HCT116 (cell line): ENCODE data around the gene RNU1-1. TPM values are rescaled to one million over a fixed set of nuclear protein-coding genes. Genes with fewer than 3 reads are reported as not detected.
"Not testable (repeated sequence)": the region's sequence is repeated elsewhere in the genome, so short reads cannot be mapped to it uniquely, and the experiment has no call there.

ENCODE experiments used
- ATAC-seq: fragments of 200-7000 bp; cut with Tn5 transposase; 2 replicates; pipeline ENCODE4 v1.9.1; 2020; ENCODE audit warnings: mild to moderate bottlenecking, moderate library complexity
- BruUV-seq: library from RNA; stranded (reverse); fragments of 400-500 nt; replicated peaks from 2 replicates; lab custom pipeline; 2021; lab: Mats Ljungman, UMichigan
- CTCF ChIA-PET: fragments of 300-600 bp; sonication (Branson Sonifier 250); formaldehyde crosslinking; loops from one replicate; lab custom pipeline; 2021; ENCODE audit warnings: antibody characterized with exemption; lab: Charles Lee
- POLR2A ChIA-PET: fragments of 300-600, 350-600 bp; sonication (Branson Sonifier 250); formaldehyde crosslinking; loops from one replicate; lab custom pipeline; 2021; ENCODE audit warnings: antibody characterized with exemption; lab: Charles Lee
- RAD21 ChIA-PET, 2 experiments: fragments of 300-600 bp; sonication (Branson Sonifier 250); formaldehyde crosslinking; loops; one replicate each; lab custom pipeline; 2023; ENCODE audit warnings: low total read pairs in 2 of 2; ENCODE audit not compliant: uncharacterized antibody in 2 of 2, unreplicated experiment in 2 of 2, low non-redundant PET in 1 of 2; lab: Charles Lee
- DNase-seq: peaks from one replicate; pipeline ENCODE4 v3.0.0-alpha.2; 2010; ENCODE audit warnings: low read depth, low spot score
- H2AFZ ChIP-seq: fragments of 200-600 bp; shearing (Covaris generic), sonication (generic); 2 replicates; pipeline ENCODE4 v1.6.1; 2017; ENCODE audit warnings: low read depth, mixed run types, mixed read lengths, antibody characterized with exemption, low read length; ENCODE audit not compliant: poor library complexity, severe bottlenecking
- H3K27ac ChIP-seq: 2 replicates; pipeline ENCODE4 v1.5.1; 2012; ENCODE audit warnings: low read depth, low read length
- H3K27me3 ChIP-seq: fragments of 200-600 bp; sonication (generic); 2 replicates; pipeline ENCODE4 v1.6.1; 2016; ENCODE audit warnings: mixed run types, low read length, mixed read lengths; ENCODE audit not compliant: insufficient read depth
- H3K36me3 ChIP-seq, 2 experiments: fragments of 200-500 bp in 1 of 2; fragments of 200-600 bp in 1 of 2; sonication (Bioruptor generic) in 1 of 2; sonication (generic) in 1 of 2; 2 replicates each; pipeline versions ENCODE4 v1.5.1 to v1.6.1; 2014 to 2016; ENCODE audit warnings: low read length in 2 of 2, inconsistent platforms in 1 of 2, mixed read lengths in 1 of 2, mixed run types in 1 of 2; ENCODE audit not compliant: insufficient read depth in 2 of 2, control insufficient read depth in 1 of 2
- H3K4me1 ChIP-seq, 2 experiments: fragments of 200-600 bp in 1 of 2; sonication (generic) in 1 of 2; 2 replicates each; pipeline versions ENCODE4 v1.5.1 to v1.6.1; 2012 to 2017; ENCODE audit warnings: low read length in 2 of 2, inconsistent platforms in 1 of 2, mild to moderate bottlenecking in 1 of 2, mixed read lengths in 1 of 2, mixed run types in 1 of 2, moderate library complexity in 1 of 2; ENCODE audit not compliant: insufficient read depth in 2 of 2, control insufficient read depth in 1 of 2
- H3K4me2 ChIP-seq: fragments of 200-600 bp; sonication (generic); 2 replicates; pipeline ENCODE4 v1.6.1; 2017; ENCODE audit warnings: mixed run types, low read length, mixed read lengths
- H3K4me3 ChIP-seq, 2 experiments: fragments of 200-600 bp in 1 of 2; sonication (generic) in 1 of 2; replicated peaks in 1 of 2; 2 replicates each; pipeline ENCODE4 v1.5.1; 2011 to 2016; ENCODE audit warnings: low read length in 2 of 2, control low read depth in 1 of 2, low read depth in 1 of 2, mild to moderate bottlenecking in 1 of 2, mixed read lengths in 1 of 2, mixed run types in 1 of 2
- H3K79me2 ChIP-seq: fragments of 200-600 bp; sonication (generic); 2 replicates; pipeline ENCODE4 v1.6.1; 2017; ENCODE audit warnings: mild to moderate bottlenecking, mixed run types, low read length, moderate library complexity, mixed read lengths; ENCODE audit not compliant: insufficient read depth
- H3K9ac ChIP-seq: fragments of 200-600 bp; sonication (generic); 2 replicates; pipeline ENCODE4 v1.6.1; 2016; ENCODE audit warnings: low read length, mixed read lengths
- H3K9me2 ChIP-seq: fragments of 200-600 bp; sonication (generic), shearing (Covaris generic); 2 replicates; pipeline ENCODE4 v1.6.1; 2017; ENCODE audit warnings: mixed run types, mild to moderate bottlenecking, moderate library complexity; ENCODE audit not compliant: insufficient read depth
- H3K9me3 ChIP-seq, 2 experiments: fragments of 200-500 bp in 1 of 2; fragments of 200-600 bp in 1 of 2; sonication (Bioruptor generic) in 1 of 2; sonication (generic) in 1 of 2; 2 replicates each; pipeline ENCODE4 v1.6.1; 2014 to 2017; ENCODE audit warnings: low read length in 2 of 2, mixed read lengths in 2 of 2, inconsistent platforms in 1 of 2, low read depth in 1 of 2, mild to moderate bottlenecking in 1 of 2, mixed run types in 1 of 2, moderate library complexity in 1 of 2; ENCODE audit not compliant: control insufficient read depth in 1 of 2, insufficient read depth in 1 of 2
- H4K20me1 ChIP-seq: fragments of 200-600 bp; sonication (generic), shearing (Covaris generic); 2 replicates; pipeline ENCODE4 v1.6.1; 2017; ENCODE audit warnings: mixed run types, mild to moderate bottlenecking, moderate library complexity; ENCODE audit not compliant: insufficient read depth
- intact Hi-C: fragments of 100-400 bp; cut with micrococcal nuclease; formaldehyde crosslinking; loops from 2 replicates; pipeline ENCODE4 v1.10.0; 2022
- total RNA-seq: library from RNA; stranded (reverse); gene quantifications from one replicate; pipeline ENCODE4 v1.2.1, GENCODE V29; 2021; ENCODE audit not compliant: unreplicated experiment

Gene RNU1-1
- total RNA-seq, 1 experiment from 2014 or later, result 1,685 TPM

GRCh38 chr1:16498047-16498446 is 16.0 kb downstream of the RNU1-1 start:
- RAD21 ChIA-PET, H3K79me2 ChIP-seq, H3K27me3 ChIP-seq, H2AFZ ChIP-seq, CTCF ChIA-PET, intact Hi-C loops, H3K36me3 ChIP-seq, POLR2A ChIA-PET, H3K9me2 ChIP-seq, H3K27ac ChIP-seq, H3K9me3 ChIP-seq, ATAC-seq, DNase-seq, H4K20me1 ChIP-seq, BruUV-seq: not testable (repeated sequence)
- H3K9ac ChIP-seq, result peak overlapping the region; percentile 77
- H3K4me2 ChIP-seq, result peak overlapping the region; percentile 99
- H3K4me1 ChIP-seq, result peaks cover 7 to 22% of the 10 kb centered on the region in 2 experiments
- H3K4me3 ChIP-seq, result peak overlapping the region; percentile 57 to 77

- POLR2A ChIA-PET, BruUV-seq, DNase-seq, ATAC-seq, RAD21 ChIA-PET, H3K9me2 ChIP-seq, H3K9me3 ChIP-seq, H4K20me1 ChIP-seq, H2AFZ ChIP-seq, H3K27ac ChIP-seq, H3K36me3 ChIP-seq, H3K27me3 ChIP-seq, H3K9ac ChIP-seq, CTCF ChIA-PET, intact Hi-C loops, H3K4me3 ChIP-seq, H3K79me2 ChIP-seq: not testable (repeated sequence)
- Histone ChIP-seq H3K4me2 (peak overlapping the region; percentile 99; the same call in 1 of the 2 replicates), H3K4me1 (peaks cover 7 to 25% of the 10 kb centered on the region in 2 experiments)
These were observed 16.6 kb downstream of the RNU1-1 start for GRCh38 chr1:16497474-16497904.

- H3K9ac ChIP-seq, H3K36me3 ChIP-seq, H3K27ac ChIP-seq, H3K79me2 ChIP-seq, H3K4me3 ChIP-seq, intact Hi-C loops, H2AFZ ChIP-seq, H4K20me1 ChIP-seq, H3K9me2 ChIP-seq, CTCF ChIA-PET, H3K27me3 ChIP-seq, H3K9me3 ChIP-seq, POLR2A ChIA-PET, DNase-seq, RAD21 ChIA-PET, ATAC-seq, H3K4me2 ChIP-seq, BruUV-seq: not testable (repeated sequence)
- H3K4me1 ChIP-seq, result peaks cover 0 to 13% of the 10 kb centered on the region in 2 experiments; a peak in 1 of 4 replicates
These were observed 20.4 kb downstream of the RNU1-1 start for GRCh38 chr1:16493731-16494130.

GRCh38 chr1:16492937-16493336 is 21.1 kb downstream of the RNU1-1 start:
- H3K9me3 ChIP-seq, H4K20me1 ChIP-seq, H3K4me3 ChIP-seq, H3K36me3 ChIP-seq, H3K4me2 ChIP-seq, H3K9ac ChIP-seq, POLR2A ChIA-PET, DNase-seq, H2AFZ ChIP-seq, H3K27ac ChIP-seq, intact Hi-C loops, BruUV-seq, CTCF ChIA-PET, ATAC-seq, H3K27me3 ChIP-seq, H3K4me1 ChIP-seq, H3K9me2 ChIP-seq, RAD21 ChIA-PET, H3K79me2 ChIP-seq: not testable (repeated sequence)
